ENCODE data around the gene UBE2N.

GRCh38 chr12:93434256-93434865, 7.4 kb downstream of the UBE2N start:
- TF ChIP-seq CREB1 (IDR thresholded peaks at IDR 0.05; ENCODE audit: low read depth) = no peak
- no peak for TF ChIP-seq MAX (IDR thresholded peaks at IDR 0.05)
- TF ChIP-seq YY1 (IDR thresholded peaks at IDR 0.05; ENCODE audit: low read depth) = no peak
- TF ChIP-seq REST (IDR thresholded peaks at IDR 0.05; ENCODE audit: low read depth) = no peak
- no peak for TF ChIP-seq EP300 (IDR thresholded peaks at IDR 0.05; ENCODE audit: borderline replicate concordance)
- no peak for TF ChIP-seq NFIC (IDR thresholded peaks at IDR 0.05)
- no peak for TF ChIP-seq CEBPB (IDR thresholded peaks at IDR 0.05)
- TF ChIP-seq TEAD4 (IDR thresholded peaks at IDR 0.05) = no peak
